Keratinocyte (primary cell): ENCODE results near the gene TSLP. TPM values are rescaled to one million over a fixed set of nuclear protein-coding genes. Genes with fewer than 3 reads are reported as not detected.

ENCODE experiments used
- DNase-seq: peaks from one replicate; pipeline ENCODE4 v3.0.0-alpha.2; 2011; ENCODE audit warnings: low read depth, missing footprints, low spot score
- FAIRE-seq: peaks from 2 replicates; lab custom pipeline; 2011; peaks lifted over from hg19 to GRCh38; lab: Jason Lieb, UNC
- H2AFZ ChIP-seq: 2 replicates; pipeline ENCODE4 v1.6.0; 2012; ENCODE audit warnings: low read length, control low read depth, inconsistent platforms; ENCODE audit not compliant: control insufficient read depth
- H3K27ac ChIP-seq: 2 replicates; pipeline ENCODE4 v1.5.1; 2011; ENCODE audit warnings: low read length; ENCODE audit not compliant: control insufficient read depth, insufficient read depth
- H3K27me3 ChIP-seq: 3 replicates; pipeline ENCODE4 v1.6.0; 2011; ENCODE audit warnings: low read length; ENCODE audit not compliant: control insufficient read depth, insufficient read depth; ENCODE audit errors: extremely low read depth
- H3K36me3 ChIP-seq, 2 experiments: 2 replicates in 1 of 2; 3 replicates in 1 of 2; pipeline ENCODE4 v1.5.1; 2011; ENCODE audit warnings: low read length in 2 of 2, mild to moderate bottlenecking in 1 of 2; ENCODE audit not compliant: control insufficient read depth in 2 of 2, insufficient read depth in 2 of 2; ENCODE audit errors: extremely low read depth in 1 of 2
- H3K4me1 ChIP-seq: 3 replicates; pipeline ENCODE4 v1.5.1; 2011; ENCODE audit warnings: low read length; ENCODE audit not compliant: control insufficient read depth, insufficient read depth; ENCODE audit errors: extremely low read depth
- H3K4me2 ChIP-seq: 3 replicates; pipeline ENCODE4 v1.6.0; 2011; ENCODE audit warnings: low read depth, low read length; ENCODE audit not compliant: control insufficient read depth, insufficient read depth; ENCODE audit errors: extremely low read depth
- H3K4me3 ChIP-seq, 3 experiments: fragments of 200-600 bp in 1 of 3; sonication (generic) in 1 of 3; 2 replicates in 2 of 3; 3 replicates in 1 of 3; pipeline ENCODE4 v1.5.1; 2011 to 2016; ENCODE audit warnings: low read length in 3 of 3, mild to moderate bottlenecking in 3 of 3, control low read depth in 2 of 3, inconsistent platforms in 1 of 3, low read depth in 1 of 3, mixed read lengths in 1 of 3, mixed run types in 1 of 3, moderate library complexity in 1 of 3; ENCODE audit not compliant: control insufficient read depth in 2 of 3, insufficient read depth in 2 of 3; ENCODE audit errors: extremely low read depth in 1 of 3
- H3K79me2 ChIP-seq: 2 replicates; pipeline ENCODE4 v1.6.0; 2012; ENCODE audit warnings: low read length; ENCODE audit not compliant: control insufficient read depth, insufficient read depth
- H3K9ac ChIP-seq: 3 replicates; pipeline ENCODE4 v1.6.0; 2011; ENCODE audit warnings: low read length; ENCODE audit not compliant: control insufficient read depth, insufficient read depth; ENCODE audit errors: extremely low read depth
- H3K9me1 ChIP-seq: 3 replicates; pipeline ENCODE4 v1.6.0; 2011; ENCODE audit warnings: low read length; ENCODE audit not compliant: control insufficient read depth, insufficient read depth; ENCODE audit errors: extremely low read depth
- H3K9me3 ChIP-seq: 2 replicates; pipeline ENCODE4 v1.5.1; 2012; ENCODE audit warnings: low read depth, low read length; ENCODE audit not compliant: control insufficient read depth
- H4K20me1 ChIP-seq: 3 replicates; pipeline ENCODE4 v1.6.0; 2011; ENCODE audit warnings: low read length; ENCODE audit not compliant: control insufficient read depth, insufficient read depth; ENCODE audit errors: extremely low read depth
- EZH2 ChIP-seq: IDR thresholded peaks from one replicate; pipeline ENCODE4 v1.6.1; 2012; ENCODE audit warnings: inconsistent platforms, mild to moderate bottlenecking, low read length, moderate library complexity
- dilution Hi-C: fragments of 300-500 bp; cut with MboI; formaldehyde crosslinking; loops from one replicate; pipeline ENCODE4 v1.7.0; 2020; ENCODE audit warnings: low sequenced_read_pairs; ENCODE audit not compliant: extremely low pct_ligation_motif_present
- polyA plus RNA-seq, 5 experiments: library from polyadenylated mRNA; depleted of rRNA in 3 of 5; stranded (reverse) in 3 of 5; stranded (forward) in 1 of 5; unstranded in 1 of 5; fragments of >200 nt; gene quantifications; 1 replicate in 1 of 5; 2 replicates in 3 of 5; 3 replicates in 1 of 5; pipeline versions ENCODE4 v1.2.1 to v1.2.3, GENCODE V29; 2011 to 2012; ENCODE audit warnings: missing spikeins in 2 of 5, low read depth in 1 of 5, low replicate concordance in 1 of 5
- TF ChIP-seq, protein P1 (sequence below), 3 experiments: IDR thresholded peaks in 1 of 3; conservative IDR thresholded peaks in 1 of 3; optimal IDR thresholded peaks in 1 of 3; 2 replicates in 2 of 3; 3 replicates in 1 of 3; pipeline versions ENCODE3 to v1.5.1; 2011; ENCODE audit warnings: low read length in 3 of 3, mild to moderate bottlenecking in 3 of 3, moderate library complexity in 2 of 3, control low read depth in 1 of 3, inconsistent platforms in 1 of 3; ENCODE audit not compliant: insufficient read depth in 2 of 3; ENCODE audit errors: extremely low read depth in 1 of 3

Gene TSLP
- polyA plus RNA-seq, 1 donor (not counting 4 experiments of a cell fraction or from before 2014, with no cell fraction given) = 1.1 TPM

DNA sequence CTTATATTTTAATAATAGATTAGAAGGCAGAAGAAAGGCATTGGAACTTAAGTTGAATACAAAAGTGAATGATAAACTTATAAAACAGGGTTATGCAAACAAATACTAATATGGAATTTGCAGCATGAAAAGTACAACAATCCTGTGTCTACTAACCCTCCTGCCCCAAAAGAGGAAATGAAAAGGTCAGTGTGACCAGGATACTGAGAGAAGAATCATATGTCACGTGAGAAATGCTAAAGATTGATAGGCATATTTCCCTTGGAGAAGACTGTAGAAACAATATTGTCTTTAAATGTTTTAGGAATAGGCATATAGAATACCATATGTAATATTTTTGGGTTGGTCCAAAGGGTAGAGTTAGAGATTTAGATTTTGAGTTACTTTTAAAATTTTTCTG is 24.5 kb downstream of the TSLP start:
- no peak overlapping the region for H3K27ac ChIP-seq
- no peaks in the 10 kb centered on the region for H4K20me1 ChIP-seq
- H3K9ac ChIP-seq = no peak overlapping the region
- H3K4me1 ChIP-seq = peaks cover 5% of the 10 kb centered on the region
- TF ChIP-seq EZH2 = no peak
- TF ChIP-seq, protein P1, sequence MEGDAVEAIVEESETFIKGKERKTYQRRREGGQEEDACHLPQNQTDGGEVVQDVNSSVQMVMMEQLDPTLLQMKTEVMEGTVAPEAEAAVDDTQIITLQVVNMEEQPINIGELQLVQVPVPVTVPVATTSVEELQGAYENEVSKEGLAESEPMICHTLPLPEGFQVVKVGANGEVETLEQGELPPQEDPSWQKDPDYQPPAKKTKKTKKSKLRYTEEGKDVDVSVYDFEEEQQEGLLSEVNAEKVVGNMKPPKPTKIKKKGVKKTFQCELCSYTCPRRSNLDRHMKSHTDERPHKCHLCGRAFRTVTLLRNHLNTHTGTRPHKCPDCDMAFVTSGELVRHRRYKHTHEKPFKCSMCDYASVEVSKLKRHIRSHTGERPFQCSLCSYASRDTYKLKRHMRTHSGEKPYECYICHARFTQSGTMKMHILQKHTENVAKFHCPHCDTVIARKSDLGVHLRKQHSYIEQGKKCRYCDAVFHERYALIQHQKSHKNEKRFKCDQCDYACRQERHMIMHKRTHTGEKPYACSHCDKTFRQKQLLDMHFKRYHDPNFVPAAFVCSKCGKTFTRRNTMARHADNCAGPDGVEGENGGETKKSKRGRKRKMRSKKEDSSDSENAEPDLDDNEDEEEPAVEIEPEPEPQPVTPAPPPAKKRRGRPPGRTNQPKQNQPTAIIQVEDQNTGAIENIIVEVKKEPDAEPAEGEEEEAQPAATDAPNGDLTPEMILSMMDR (optimal IDR thresholded peaks at IDR 0.05 in 1 of 3, IDR thresholded peaks at IDR 0.05 in 1 of 3, conservative IDR thresholded peaks at IDR 0.05 in 1 of 3; ENCODE audit: extremely low read depth in 1 of 3, insufficient read depth in 2 of 3, low read length in 3 of 3) = no peak
- no peak for DNase-seq
- dilution Hi-C loops = no loop called here
- no peak for FAIRE-seq
- H3K9me3 ChIP-seq = no peaks in the 10 kb centered on the region
- H2AFZ ChIP-seq = no peak overlapping the region
- H3K79me2 ChIP-seq = peaks cover 49% of the 10 kb centered on the region
- no peaks in the 10 kb centered on the region for H3K27me3 ChIP-seq
- H3K9me1 ChIP-seq = no peaks in the 10 kb centered on the region
- no peak overlapping the region for H3K4me3 ChIP-seq
- H3K36me3 ChIP-seq = peaks cover 12 to 18% of the 10 kb centered on the region in 2 experiments
- no peak overlapping the region for H3K4me2 ChIP-seq

DNA sequence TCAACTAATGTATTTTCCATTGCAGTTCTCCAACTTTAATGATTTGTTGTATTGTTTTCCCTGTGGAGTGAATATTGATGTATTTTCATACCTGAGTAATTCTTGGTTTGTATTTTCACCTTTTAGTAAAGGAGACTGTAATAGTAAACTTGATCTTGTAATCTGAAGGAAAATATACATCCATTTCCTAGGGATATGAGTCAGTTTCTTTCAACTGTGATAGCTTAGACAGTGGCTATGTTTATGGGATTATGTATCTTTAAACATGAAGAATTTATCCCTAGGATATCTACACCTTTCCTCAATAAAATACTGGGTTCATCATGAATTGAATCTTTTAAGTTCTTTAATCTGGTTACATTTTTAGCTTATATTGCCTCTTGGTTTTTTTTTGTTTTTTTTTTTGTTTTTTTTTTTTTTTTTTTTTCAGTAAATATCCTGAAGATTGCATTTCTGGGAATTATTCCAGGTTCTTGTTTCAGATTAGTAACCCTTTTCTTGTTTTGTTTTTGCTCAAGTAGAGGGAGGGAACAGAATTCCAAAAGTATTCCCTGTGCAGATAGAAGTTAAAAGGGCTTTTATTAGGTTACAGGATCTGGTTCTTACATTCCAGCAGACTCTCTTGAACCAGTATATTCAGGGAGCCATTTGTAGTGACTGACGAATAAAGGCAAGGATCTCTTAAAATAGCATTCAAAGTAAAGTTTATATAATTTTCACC is 27.7 kb downstream of the TSLP start:
- Histone ChIP-seq H2AFZ (no peak overlapping the region), H3K27me3 (no peaks in the 10 kb centered on the region), H3K4me1 (no peaks in the 10 kb centered on the region), H3K79me2 (peaks cover 28% of the 10 kb centered on the region), H4K20me1 (no peaks in the 10 kb centered on the region), H3K9ac (no peak overlapping the region), H3K9me3 (no peaks in the 10 kb centered on the region), H3K9me1 (no peaks in the 10 kb centered on the region), H3K4me2 (no peak overlapping the region), H3K36me3 (peaks cover 16 to 21% of the 10 kb centered on the region in 2 experiments), H3K4me3 (no peak overlapping the region), H3K27ac (no peak overlapping the region)
- no peak for TF ChIP-seq EZH2
- FAIRE-seq (no peak), DNase-seq (no peak)
- dilution Hi-C loops = no loop called here
